GM19240 (cell line): Measurements from ENCODE around the gene SPESP1.

Experiments used
- DNase-seq: peaks from one replicate; pipeline ENCODE4 v3.0.0; 2011; ENCODE audit warnings: low spot score; ENCODE audit not compliant: insufficient read length

Gene SPESP1

GRCh38 chr15:68930268-68931022 lies at the start of gene SPESP1:
TSS of gene SPESP1 (plus strand) at chr15:68930525. CDS start at chr15:68930654, 129 bp downstream.
- no peak for DNase-seq

- no peak for DNase-seq
Measured at GRCh38 chr15:68885070-68885469, 45.3 kb upstream of the SPESP1 start.

- no peak for DNase-seq
Measured at GRCh38 chr15:68887120-68887519, 43.2 kb upstream of the SPESP1 start.

- DNase-seq, result no peak
Measured at GRCh38 chr15:68887819-68888218, 42.5 kb upstream of the SPESP1 start.

- no peak for DNase-seq
Measured at GRCh38 chr15:68888419-68888818, 41.9 kb upstream of the SPESP1 start.

GRCh38 chr15:68894208-68894607 lies 36.1 kb upstream of the SPESP1 start:
- DNase-seq, result no peak

GRCh38 chr15:68896178-68896577 lies 34.1 kb upstream of the SPESP1 start:
- no peak for DNase-seq

- DNase-seq, result no peak
Measured at GRCh38 chr15:68897016-68897415, 33.3 kb upstream of the SPESP1 start.

GRCh38 chr15:68900027-68900426 lies 30.3 kb upstream of the SPESP1 start:
- no peak for DNase-seq

GRCh38 chr15:68907396-68907923 lies 22.9 kb upstream of the SPESP1 start:
- DNase-seq, result no peak

GRCh38 chr15:68909601-68910100 lies 20.7 kb upstream of the SPESP1 start:
- no peak for DNase-seq

- no peak for DNase-seq
Measured at GRCh38 chr15:68910341-68910740, 20.0 kb upstream of the SPESP1 start.

GRCh38 chr15:68910816-68911215 lies 19.5 kb upstream of the SPESP1 start:
- no peak for DNase-seq

GRCh38 chr15:68921926-68922325 lies 8.4 kb upstream of the SPESP1 start:
- no peak for DNase-seq

- peak; percentile 63 for DNase-seq
Measured at GRCh38 chr15:68924866-68925560, 5.3 kb upstream of the SPESP1 start.

GRCh38 chr15:68933001-68933400 lies 2.7 kb downstream of the SPESP1 start:
- no peak for DNase-seq

GRCh38 chr15:68934341-68934740 lies 4.0 kb downstream of the SPESP1 start:
- no peak for DNase-seq

- no peak for DNase-seq
Measured at GRCh38 chr15:68935400-68935937, 5.1 kb downstream of the SPESP1 start.

- DNase-seq, result no peak
Measured at GRCh38 chr15:68939501-68939900, 9.2 kb downstream of the SPESP1 start.

- DNase-seq, result no peak
Measured at GRCh38 chr15:68951813-68952212, 21.5 kb downstream of the SPESP1 start.

GRCh38 chr15:68957696-68958095 lies 27.4 kb downstream of the SPESP1 start:
- DNase-seq, result no peak

- DNase-seq, result no peak
Measured at GRCh38 chr15:68958597-68958996, 28.3 kb downstream of the SPESP1 start.
